Breast epithelium (tissue), 3 donors: ENCODE measurements around the gene PCIF1.
"Not testable (repeated sequence)": the region's sequence is repeated elsewhere in the genome, so short reads cannot be mapped to it uniquely, and the experiment has no call there.

Source experiments
- POLR2A ChIP-seq: fragments of 450-650 bp; IDR thresholded peaks from one replicate; pipeline ENCODE4 v1.6.1; 2016; ENCODE audit warnings: antibody characterized with exemption, mild to moderate bottlenecking, moderate library complexity
- POLR2AphosphoS5 ChIP-seq, 3 donors: sonication (generic); formaldehyde crosslinking; IDR thresholded peaks; one replicate each; pipeline ENCODE4 v1.6.1; 2017; ENCODE audit warnings: antibody characterized with exemption in 3 of 3
- TF ChIP-seq, protein P1 (sequence below), 3 donors: fragments of 450-650 bp; IDR thresholded peaks; one replicate each; pipeline ENCODE4 v1.5.1; 2016 to 2017; ENCODE audit warnings: antibody characterized with exemption in 3 of 3, mild to moderate bottlenecking in 3 of 3, moderate library complexity in 3 of 3

- TF ChIP-seq, protein P1, sequence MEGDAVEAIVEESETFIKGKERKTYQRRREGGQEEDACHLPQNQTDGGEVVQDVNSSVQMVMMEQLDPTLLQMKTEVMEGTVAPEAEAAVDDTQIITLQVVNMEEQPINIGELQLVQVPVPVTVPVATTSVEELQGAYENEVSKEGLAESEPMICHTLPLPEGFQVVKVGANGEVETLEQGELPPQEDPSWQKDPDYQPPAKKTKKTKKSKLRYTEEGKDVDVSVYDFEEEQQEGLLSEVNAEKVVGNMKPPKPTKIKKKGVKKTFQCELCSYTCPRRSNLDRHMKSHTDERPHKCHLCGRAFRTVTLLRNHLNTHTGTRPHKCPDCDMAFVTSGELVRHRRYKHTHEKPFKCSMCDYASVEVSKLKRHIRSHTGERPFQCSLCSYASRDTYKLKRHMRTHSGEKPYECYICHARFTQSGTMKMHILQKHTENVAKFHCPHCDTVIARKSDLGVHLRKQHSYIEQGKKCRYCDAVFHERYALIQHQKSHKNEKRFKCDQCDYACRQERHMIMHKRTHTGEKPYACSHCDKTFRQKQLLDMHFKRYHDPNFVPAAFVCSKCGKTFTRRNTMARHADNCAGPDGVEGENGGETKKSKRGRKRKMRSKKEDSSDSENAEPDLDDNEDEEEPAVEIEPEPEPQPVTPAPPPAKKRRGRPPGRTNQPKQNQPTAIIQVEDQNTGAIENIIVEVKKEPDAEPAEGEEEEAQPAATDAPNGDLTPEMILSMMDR (IDR thresholded peaks at IDR 0.05), result not testable (repeated sequence)
- TF ChIP-seq POLR2AphosphoS5 (IDR thresholded peaks at IDR 0.05); POLR2A: not testable (repeated sequence)
Observed at GRCh38 chr20:45995495-45996097, 61.1 kb downstream of the PCIF1 start.
